ENCODE results near the gene BIRC6. TPM values are rescaled to one million over a fixed set of nuclear protein-coding genes. Genes with fewer than 3 reads are reported as not detected.

BIRC6 gene
- total RNA-seq: 107 and 286 TPM in 2 replicates

GRCh38 chr2:32356681-32357317, at the start of gene BIRC6:
Gene BIRC6 (plus strand): TSS chr2:32357023. CDS start chr2:32357162, 139 bp downstream.

GRCh38 chr2:32627814-32628579, 271.2 kb downstream of the BIRC6 start, which contains the start of gene TTC27:
Gene TTC27 (plus strand): TSS chr2:32628050. CDS start chr2:32628293, 243 bp downstream.

Other genes with a start within 250 kb of the BIRC6 start
- gene SLC30A6, start 191.2 kb upstream of the BIRC6 start, total RNA-seq: 11.8 and 26.9 TPM in 2 replicates
- gene NLRC4, start 92.1 kb upstream of the BIRC6 start, total RNA-seq: not detected in 2 replicates
- 9.1 and 21.0 TPM in 2 replicates for gene YIPF4, start 79.1 kb upstream of the BIRC6 start, total RNA-seq